ENCODE measurements around the gene EDC4. TPM values are rescaled to one million over a fixed set of nuclear protein-coding genes. Genes with fewer than 3 reads are reported as not detected.

EDC4 gene
- total RNA-seq, 1 experiment from 2014 or later: 85.3 TPM

DNA sequence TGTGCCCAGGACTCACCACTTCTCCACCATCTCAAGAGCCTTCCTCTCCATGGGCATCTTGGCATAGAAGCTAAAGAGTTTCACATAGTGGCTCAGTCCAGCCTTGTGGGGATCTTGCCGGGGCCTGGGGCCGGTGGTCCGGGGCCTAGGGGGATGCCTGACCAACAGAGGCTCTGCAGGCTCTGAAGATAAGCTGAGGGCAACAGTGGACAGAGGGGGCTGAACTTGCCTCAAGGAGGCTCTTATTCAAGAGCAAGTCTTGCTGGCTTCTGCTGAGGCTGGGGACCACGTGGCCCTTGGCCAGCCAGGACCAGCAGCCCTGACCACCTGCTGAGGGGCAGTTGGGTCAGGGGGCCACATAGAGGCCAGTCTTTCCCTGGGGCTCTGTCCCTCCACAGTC is 44.2 kb upstream of the EDC4 start:
- BruUV-seq (replicated peaks): no TSS peak
- Histone ChIP-seq H3K36me3 (ENCODE audit: control insufficient read depth, insufficient read depth, low read length) (peaks cover 2% of the 10 kb centered on the region; the same call in 1 of the 2 replicates), H3K4me3 (ENCODE audit: low read depth in 2 of 2, low read length in 2 of 2) (no peak overlapping the region), H3K9me3 (ENCODE audit: control insufficient read depth, insufficient read depth, low read depth, low read length) (no peaks in the 10 kb centered on the region), H3K4me1 (ENCODE audit: control insufficient read depth, insufficient read depth, low read length) (peaks cover 9% of the 10 kb centered on the region; the same call in 1 of the 2 replicates), H3K27me3 (ENCODE audit: control insufficient read depth, insufficient read depth, low read length) (no peaks in the 10 kb centered on the region), H3K27ac (ENCODE audit: low read length) (no peak overlapping the region)
- DNase-seq (ENCODE audit: low read depth, low spot score) (no peak), ATAC-seq (no peak)
- intact Hi-C loops (cut with micrococcal nuclease; ENCODE audit: unreplicated experiment) (no loop called here), in situ Hi-C loops (cut with HindIII; ENCODE audit: low pct_unique_long_range_greater_than_20kb, low sequenced_read_pairs) (no loop called here)
- ChIA-PET CTCF (no interaction called here), POLR2A (no interaction called here)
- TF ChIP-seq POLR2AphosphoS5 (IDR thresholded peaks at IDR 0.05; ENCODE audit: low read depth, low read length) (no peak), SIN3A (IDR thresholded peaks at IDR 0.05; ENCODE audit: borderline replicate concordance, insufficient read depth, low read depth, low read length) (no peak), CTCF (IDR thresholded peaks at IDR 0.05) (no peak), TCF7L2 (IDR thresholded peaks at IDR 0.05; ENCODE audit: low read depth, low read length) (no peak)

DNA sequence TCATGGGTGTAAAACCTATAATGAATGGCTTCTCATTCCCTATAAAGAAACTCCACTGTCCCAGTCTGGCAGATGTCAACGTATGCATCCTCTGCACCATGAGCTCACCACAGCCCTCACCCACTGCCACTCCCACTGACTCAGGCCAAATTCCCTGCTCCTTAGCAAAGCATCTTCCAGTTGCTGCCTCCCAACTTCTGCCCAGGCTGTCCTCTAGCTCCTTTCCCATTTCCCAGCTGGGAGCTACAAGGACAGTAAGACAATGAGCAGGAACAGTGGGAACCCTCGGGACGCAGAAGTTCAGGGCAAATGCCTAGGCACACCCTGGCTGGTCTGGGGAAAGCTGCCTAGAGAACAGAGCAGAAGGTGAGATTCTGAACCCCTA is 39.8 kb upstream of the EDC4 start:
- Histone ChIP-seq H3K27ac (ENCODE audit: low read length) (peak overlapping the region; percentile 87), H3K4me3 (ENCODE audit: low read depth in 2 of 2, low read length in 2 of 2) (peak overlapping the region; percentile 81 to 82), H3K36me3 (ENCODE audit: control insufficient read depth, insufficient read depth, low read length) (peaks cover 2% of the 10 kb centered on the region; the same call in 1 of the 2 replicates), H3K9me3 (ENCODE audit: control insufficient read depth, insufficient read depth, low read depth, low read length) (no peaks in the 10 kb centered on the region), H3K27me3 (ENCODE audit: control insufficient read depth, insufficient read depth, low read length) (no peaks in the 10 kb centered on the region), H3K4me1 (ENCODE audit: control insufficient read depth, insufficient read depth, low read length) (peaks cover 9% of the 10 kb centered on the region; the same call in 1 of the 2 replicates)
- ChIA-PET CTCF (interaction anchor here (0.5 to 1.0 kb wide), 2 partner anchors 11 to 16 kb away, joined by 3 to 5 read pairs; no protein-coding TSS in a partner anchor), POLR2A (no interaction called here)
- peak; percentile 26 for ATAC-seq
- intact Hi-C loops (cut with micrococcal nuclease; ENCODE audit: unreplicated experiment): no loop called here
- in situ Hi-C loops (cut with HindIII; ENCODE audit: low pct_unique_long_range_greater_than_20kb, low sequenced_read_pairs): no loop called here
- TF ChIP-seq CTCF (IDR thresholded peaks at IDR 0.05) (no peak), TCF7L2 (IDR thresholded peaks at IDR 0.05; ENCODE audit: low read depth, low read length) (no peak), SIN3A (IDR thresholded peaks at IDR 0.05; ENCODE audit: borderline replicate concordance, insufficient read depth, low read depth, low read length) (no peak), POLR2AphosphoS5 (IDR thresholded peaks at IDR 0.05; ENCODE audit: low read depth, low read length) (no peak), REST (IDR thresholded peaks at IDR 0.05; ENCODE audit: insufficient read depth in 1 of 2, low read depth in 2 of 2, low read length in 1 of 2) (no peak)
- DNase-seq (ENCODE audit: low read depth, low spot score): no peak
- BruUV-seq (replicated peaks): no TSS peak

All from Panc1 (cell line).